Coronary artery (tissue), 2 donors: ENCODE results near the gene SMAD9.

Experiments
- DNase-seq: peaks from one replicate; pipeline ENCODE4 v3.0.0-alpha.2; 2017; ENCODE audit warnings: low spot score
- H3K27ac ChIP-seq, 2 donors: fragments of 200-600 bp; sonication (generic); one replicate each; pipeline ENCODE4 v1.5.1; 2016 to 2019
- H3K4me3 ChIP-seq: fragments of 200-600 bp; sonication (generic); 2 replicates; pipeline ENCODE4 v1.5.1; 2016; ENCODE audit warnings: mild to moderate bottlenecking, moderate library complexity
- TF ChIP-seq, protein P1 (sequence below): fragments of 200-600 bp; sonication (generic); IDR thresholded peaks from one replicate; pipeline ENCODE4 v1.5.1; 2019; ENCODE audit warnings: antibody characterized with exemption

Gene SMAD9

GRCh38 chr13:36839981-36840380 lies 80.1 kb downstream of the SMAD9 start:
- no peak for DNase-seq
- H3K4me3 ChIP-seq = no peak overlapping the region
- TF ChIP-seq, protein P1, sequence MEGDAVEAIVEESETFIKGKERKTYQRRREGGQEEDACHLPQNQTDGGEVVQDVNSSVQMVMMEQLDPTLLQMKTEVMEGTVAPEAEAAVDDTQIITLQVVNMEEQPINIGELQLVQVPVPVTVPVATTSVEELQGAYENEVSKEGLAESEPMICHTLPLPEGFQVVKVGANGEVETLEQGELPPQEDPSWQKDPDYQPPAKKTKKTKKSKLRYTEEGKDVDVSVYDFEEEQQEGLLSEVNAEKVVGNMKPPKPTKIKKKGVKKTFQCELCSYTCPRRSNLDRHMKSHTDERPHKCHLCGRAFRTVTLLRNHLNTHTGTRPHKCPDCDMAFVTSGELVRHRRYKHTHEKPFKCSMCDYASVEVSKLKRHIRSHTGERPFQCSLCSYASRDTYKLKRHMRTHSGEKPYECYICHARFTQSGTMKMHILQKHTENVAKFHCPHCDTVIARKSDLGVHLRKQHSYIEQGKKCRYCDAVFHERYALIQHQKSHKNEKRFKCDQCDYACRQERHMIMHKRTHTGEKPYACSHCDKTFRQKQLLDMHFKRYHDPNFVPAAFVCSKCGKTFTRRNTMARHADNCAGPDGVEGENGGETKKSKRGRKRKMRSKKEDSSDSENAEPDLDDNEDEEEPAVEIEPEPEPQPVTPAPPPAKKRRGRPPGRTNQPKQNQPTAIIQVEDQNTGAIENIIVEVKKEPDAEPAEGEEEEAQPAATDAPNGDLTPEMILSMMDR = no peak
- no peak overlapping the region for H3K27ac ChIP-seq

DNA sequence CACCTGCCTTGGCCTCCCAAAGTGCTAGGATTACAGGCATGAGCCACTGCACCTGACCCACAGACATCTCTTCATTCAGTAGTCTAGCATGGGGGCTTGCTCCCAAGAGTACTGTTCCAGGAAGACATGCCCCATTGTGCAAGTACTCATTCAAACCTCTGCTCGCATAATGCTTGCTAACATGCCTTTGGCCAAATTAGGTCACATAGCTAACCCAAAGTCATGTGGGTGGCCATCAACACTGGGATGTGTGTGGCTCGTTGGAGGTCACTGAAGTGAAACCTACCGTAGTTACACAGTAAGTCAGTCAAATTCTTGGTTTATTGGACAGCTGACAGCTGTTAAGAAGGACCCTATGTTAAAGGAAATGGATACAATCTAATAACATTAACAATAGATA lies 80.8 kb downstream of the SMAD9 start:
- DNase-seq = no peak
- TF ChIP-seq, protein P1 = no peak

GRCh38 chr13:36837354-36838092 lies 82.5 kb downstream of the SMAD9 start:
- no peak overlapping the region for H3K4me3 ChIP-seq
- no peak for DNase-seq
- TF ChIP-seq, protein P1 = no peak
- H3K27ac ChIP-seq = no peak overlapping the region

More for the DNA sequence above, 80.8 kb downstream of the SMAD9 start:
- Histone ChIP-seq H3K27ac (no peak overlapping the region), H3K4me3 (no peak overlapping the region)

DNA sequence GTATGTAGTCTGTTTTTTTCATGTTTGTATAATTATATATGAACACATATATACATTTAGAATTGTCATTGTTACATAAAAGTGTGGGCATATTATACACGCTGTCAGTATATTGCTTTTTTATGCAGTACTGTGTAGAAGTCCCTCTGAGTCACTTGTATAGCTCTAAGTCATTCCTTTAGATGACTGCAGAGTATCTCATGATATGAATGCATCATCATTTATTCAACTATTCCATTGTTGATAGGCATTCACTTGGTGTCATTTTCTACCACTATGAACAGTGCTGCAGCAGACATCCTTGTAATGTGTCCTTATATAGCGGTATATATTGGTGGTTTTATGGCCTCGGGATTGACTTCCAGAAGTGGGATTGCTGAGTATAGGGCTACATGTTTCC lies 85.7 kb downstream of the SMAD9 start:
- Histone ChIP-seq H3K27ac (no peak overlapping the region), H3K4me3 (no peak overlapping the region)
- TF ChIP-seq, protein P1 = no peak
- no peak for DNase-seq

GRCh38 chr13:36831291-36831690 lies 88.7 kb downstream of the SMAD9 start:
- TF ChIP-seq, protein P1 = no peak
- Histone ChIP-seq H3K4me3 (no peak overlapping the region), H3K27ac (no peak overlapping the region)
- no peak for DNase-seq

DNA sequence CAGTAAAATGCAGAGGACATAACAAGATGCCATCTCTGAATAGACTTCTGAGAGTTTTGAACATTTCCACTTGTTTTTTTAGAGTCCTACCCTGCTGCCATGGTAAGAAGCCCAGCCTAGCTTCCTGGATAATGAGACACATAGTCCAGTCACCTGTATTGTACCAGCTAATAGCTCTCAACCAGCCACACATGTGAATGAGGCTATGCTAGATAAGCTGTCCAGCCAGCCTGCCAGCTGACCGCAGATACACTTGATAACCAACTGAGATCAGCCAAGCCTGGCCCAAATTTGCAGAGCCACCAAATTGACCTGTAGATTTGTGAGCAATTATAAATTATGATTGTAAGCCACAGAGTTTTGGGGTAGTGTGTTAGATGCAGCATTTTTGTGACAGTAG lies 90.3 kb downstream of the SMAD9 start:
- Histone ChIP-seq H3K4me3 (no peak overlapping the region), H3K27ac (no peak overlapping the region)
- TF ChIP-seq, protein P1 = no peak
- no peak for DNase-seq

DNA sequence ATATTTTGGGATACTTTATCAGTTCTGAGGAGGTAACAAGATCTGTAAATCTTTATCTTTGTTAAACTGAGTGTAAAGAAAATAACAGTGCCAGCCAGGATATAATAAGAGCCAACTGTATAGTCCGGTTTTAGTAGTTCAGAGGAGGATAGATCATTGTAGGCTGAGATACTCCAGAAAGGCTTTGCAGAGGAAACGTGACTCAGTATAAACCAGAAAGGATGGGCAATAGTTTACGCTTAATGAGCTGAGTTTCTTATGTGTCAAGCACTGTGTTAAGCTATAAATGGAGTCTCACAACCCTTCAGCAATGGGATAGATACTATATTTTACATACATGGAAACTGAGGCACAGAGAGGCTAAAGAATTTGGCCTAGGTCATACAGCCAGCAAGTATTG lies 97.3 kb downstream of the SMAD9 start:
- no peak overlapping the region for H3K4me3 ChIP-seq
- H3K27ac ChIP-seq = no peak overlapping the region
- no peak for DNase-seq
- TF ChIP-seq, protein P1 = no peak
